ENCODE results near the gene ATP2A3.

Gene ATP2A3

DNA sequence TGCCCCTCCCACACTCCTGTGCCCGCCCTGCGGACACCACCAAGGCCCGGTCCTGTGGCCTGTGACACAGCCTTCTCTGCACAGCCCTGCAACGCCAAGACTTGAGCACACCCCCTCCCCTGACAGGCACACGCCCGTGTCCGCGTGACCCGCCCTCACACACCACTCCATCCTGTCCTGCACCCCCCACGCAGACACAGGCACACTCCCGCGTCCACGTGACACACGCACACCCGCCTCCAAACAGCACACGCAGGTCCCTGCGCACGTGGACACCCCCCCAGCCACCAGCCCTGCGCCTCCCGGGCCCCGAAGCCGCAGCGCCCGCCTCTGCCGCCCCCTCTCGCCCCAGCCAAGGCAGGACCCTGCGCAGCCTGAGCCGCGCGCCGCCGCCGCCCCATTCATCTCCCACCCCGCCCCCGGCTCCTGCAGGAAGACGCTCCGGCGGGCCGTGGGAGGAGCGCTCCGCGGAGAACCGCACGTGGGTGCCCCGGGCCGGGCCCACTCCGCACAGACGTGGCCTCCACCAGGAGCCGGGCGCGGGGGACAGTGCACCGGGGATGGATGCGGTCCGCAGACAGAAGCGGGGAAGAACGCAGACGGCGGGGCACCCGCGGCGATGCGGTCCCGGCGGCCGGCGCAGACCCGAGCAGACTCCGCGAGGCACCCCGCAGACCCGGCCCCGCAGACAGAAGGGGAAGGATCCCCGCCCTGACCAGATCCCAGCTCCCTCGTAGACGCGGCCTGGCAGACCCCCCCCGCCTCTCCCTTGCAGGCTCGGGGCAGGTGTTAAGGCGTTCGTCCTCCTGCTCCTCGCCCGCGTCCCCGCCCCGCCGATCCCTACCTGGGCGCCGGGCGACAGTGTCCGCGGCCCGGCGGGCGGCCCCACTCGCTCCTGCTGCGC lies 71.9 kb downstream of the ATP2A3 start:
- DNase-seq (ENCODE audit: low read depth, low spot score): no peak

DNA sequence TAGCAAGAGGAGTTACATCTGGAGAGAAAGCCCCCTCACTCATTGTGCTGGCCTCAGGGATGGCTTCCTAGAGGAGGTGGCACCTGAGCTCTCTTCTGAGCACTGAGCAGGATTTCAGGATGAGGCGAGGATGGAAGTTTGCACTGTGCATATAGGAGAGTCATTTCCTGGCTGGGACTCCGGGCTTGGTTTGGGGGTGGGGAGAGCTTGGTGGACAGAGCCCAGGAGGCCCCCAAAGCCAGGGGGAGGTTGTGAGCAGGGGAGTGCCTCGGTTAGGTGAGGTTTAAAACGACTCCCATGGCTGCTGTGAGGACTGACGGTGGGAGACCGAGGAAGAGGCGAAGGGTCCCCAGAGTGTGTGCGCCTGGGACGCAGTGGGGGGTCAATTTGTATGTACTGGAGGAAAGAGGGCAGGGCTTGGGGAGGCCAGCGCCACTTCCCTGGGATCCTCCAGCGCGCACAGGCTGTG lies 72.6 kb downstream of the ATP2A3 start:
- DNase-seq (ENCODE audit: low read depth, low spot score): no peak

DNA sequence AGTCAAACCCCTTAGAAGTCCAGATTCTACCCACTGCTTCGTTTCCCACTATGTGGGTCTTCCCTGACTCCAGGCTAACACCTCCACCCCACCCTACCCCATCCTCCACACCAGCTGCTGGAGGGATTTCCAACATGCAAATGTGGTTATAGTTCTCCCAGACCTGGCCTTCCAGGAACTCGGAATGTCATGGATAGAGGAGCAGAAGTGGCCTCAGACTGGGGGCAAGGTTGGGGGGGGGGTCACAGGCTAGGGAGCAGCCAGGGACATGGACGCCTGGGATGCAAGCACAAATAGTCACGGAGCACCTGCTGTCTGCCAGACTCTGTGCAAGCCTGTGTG lies 73.4 kb downstream of the ATP2A3 start:
- DNase-seq (ENCODE audit: low read depth, low spot score): no peak

DNA sequence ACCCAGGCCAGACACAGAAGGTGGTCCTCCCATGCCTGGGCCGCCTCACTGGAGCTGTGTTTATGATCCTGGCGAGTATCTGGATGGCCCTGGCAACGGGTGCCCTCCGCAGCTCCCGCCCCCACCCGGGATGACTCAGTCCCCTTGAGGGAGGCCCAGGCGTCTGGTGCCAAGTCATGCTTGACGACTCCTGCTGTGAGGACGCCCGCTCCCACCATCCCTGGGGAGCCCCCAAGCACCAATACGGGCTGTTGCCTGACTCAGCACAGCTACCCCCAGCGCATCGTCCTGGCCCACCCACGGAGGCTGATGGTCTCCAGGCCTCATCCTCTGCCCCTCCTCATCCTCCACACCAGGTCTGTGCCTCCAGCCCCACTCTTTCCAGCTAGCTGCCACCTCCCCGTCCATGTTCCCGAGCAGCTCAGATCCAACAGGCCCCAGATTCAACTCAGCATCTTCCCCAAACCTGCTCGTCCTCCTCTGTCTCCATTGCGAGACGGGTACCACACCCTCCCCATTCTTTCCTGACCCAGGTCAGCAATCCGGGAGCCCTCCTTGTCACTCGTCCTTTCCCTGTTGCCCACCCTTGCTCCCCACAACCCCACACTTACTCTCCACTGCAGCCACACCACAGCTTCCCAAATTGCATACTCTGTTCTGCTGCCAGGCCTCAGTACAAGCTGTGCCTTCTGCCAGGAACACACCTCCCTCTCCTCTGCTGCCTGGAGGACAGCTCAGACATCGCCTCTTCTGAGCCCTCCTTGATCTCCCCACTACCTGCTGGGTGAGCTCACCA lies 74.0 kb downstream of the ATP2A3 start:
- no peak for DNase-seq (ENCODE audit: low read depth, low spot score)

DNA sequence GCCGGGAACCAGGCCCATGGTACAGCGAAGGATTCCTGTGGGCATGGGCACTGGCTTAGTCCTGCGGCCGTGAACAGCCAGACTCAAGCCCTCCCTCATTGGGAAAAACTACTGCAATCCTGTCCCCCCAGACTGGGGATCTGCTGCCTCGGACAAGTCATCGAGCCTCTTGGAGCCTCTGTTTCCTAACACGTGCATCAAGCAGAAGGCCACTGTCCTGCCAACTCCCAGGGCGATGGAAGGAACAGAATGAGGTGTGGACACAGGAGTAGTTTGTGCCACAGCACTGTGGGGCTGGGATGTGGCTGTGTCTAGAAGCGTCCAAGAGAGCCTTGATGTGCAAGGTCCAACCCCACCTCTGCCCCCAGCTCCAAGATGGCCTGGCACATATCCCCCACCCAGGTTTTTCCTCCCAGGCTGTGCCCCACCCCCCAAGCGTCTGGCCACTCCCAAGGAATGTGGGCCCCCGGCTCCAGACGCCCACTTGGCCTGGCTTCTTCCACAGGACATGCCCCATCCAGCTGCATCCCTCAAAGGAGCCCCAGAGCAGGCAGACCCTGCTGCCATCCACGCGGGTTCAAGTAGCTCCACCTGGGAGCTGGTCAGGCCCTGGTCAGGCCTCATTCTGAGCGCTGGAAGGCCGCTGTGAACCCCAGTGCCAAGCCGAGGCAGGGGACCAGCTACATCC lies 74.8 kb downstream of the ATP2A3 start:
- DNase-seq (ENCODE audit: low read depth, low spot score): no peak

DNA sequence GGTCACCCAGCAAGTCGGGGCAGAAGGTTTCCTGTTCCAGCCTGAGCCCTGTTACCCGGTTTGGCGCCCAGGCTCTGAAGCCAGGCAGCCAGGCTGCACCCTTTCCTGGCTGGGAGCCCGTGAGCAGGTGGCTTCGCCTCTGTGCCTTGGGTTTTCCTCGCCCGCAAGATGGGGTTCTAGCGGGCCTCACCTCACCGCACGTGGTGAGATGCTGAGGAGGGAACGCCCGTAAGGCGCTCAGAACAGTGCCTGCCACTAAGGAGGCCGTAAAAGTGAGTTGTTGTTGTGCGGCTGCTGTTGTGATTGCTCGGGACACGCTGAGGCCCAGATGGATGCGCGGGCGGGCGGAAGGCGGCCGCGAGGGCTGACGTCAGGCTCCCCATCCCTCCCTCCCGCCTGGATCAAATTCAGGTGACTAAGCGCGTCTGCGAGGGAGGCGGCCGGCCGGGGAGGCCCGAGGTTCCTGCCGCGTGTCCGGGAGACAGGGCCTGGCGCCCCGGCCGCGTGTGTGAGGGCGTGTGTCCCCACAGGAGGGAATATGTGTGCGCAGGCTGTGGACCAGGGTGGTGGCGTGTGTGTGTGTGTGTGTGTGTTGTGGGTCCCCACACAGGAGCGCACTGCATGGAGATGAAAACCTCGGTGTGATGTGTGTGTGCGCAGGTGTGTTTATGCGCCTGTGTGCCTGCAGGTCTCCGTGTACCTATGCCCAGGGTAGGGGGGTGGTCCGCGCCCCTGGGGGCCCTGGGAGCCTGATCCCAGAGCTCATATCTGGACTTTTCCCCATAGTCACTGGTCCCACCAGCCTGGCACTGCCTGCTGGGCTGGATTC lies 75.7 kb downstream of the ATP2A3 start:
- no peak for DNase-seq (ENCODE audit: low read depth, low spot score)

DNA sequence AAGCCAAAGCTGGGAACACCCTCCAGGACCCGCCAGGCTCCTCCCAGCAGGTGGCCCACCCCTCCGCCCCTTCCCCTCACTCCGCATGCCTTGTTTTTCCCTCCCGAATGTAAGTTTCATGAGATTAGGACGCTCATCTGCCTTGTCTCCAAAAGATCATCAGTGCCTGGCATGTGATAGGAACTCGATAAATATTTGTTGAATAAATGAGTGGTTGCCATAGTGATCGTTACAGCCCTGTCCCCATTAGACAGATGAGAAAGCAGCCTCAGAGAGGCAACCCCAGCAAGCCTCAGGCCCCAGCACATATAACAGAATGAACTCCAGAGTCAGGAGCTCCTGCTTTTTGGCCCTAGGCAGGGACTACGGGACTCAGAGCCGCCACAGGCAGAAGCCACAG lies 76.4 kb downstream of the ATP2A3 start:
- no peak for DNase-seq (ENCODE audit: low read depth, low spot score)

DNA sequence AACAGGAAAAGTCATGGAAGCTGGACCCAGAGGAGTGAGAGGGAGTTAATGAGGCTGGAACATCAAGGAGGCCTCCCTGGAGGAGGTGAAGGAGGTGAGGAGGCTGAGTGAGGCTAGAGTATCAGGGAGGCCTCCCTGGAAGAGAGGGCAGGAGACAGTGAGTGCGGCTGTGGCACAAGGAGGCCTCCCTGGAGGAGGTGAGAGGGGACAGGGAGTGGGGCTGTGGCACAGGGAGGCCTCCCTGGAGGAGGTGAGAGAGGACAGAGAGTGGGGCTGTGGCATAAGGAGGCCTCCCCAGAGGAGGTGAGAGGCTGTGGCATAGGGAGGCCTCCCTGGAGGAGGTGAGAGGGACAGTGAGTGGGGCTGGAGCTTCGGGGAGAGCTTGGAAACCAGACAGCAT lies 76.8 kb downstream of the ATP2A3 start:
- no peak for DNase-seq (ENCODE audit: low read depth, low spot score)

DNA sequence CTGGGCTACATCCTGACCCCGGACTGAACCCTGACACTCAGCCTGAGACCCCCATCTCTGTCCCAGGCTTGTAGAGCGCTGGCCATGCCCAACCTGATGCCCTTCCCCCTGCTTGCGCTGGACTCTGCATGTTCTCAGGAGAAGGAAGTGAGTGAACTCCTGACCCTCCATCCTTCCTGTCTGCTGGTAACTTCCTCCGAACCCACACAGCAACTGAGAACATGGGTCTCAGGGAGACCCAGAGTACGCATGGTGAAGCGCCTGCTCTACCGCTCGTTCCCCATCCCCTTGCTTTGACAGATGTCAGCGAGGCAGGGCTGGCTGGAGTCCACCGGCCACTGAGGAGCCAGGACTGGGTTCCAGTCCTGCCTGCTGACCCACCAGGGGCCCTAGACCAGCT lies 77.5 kb downstream of the ATP2A3 start:
- DNase-seq (ENCODE audit: low read depth, low spot score): no peak

DNA sequence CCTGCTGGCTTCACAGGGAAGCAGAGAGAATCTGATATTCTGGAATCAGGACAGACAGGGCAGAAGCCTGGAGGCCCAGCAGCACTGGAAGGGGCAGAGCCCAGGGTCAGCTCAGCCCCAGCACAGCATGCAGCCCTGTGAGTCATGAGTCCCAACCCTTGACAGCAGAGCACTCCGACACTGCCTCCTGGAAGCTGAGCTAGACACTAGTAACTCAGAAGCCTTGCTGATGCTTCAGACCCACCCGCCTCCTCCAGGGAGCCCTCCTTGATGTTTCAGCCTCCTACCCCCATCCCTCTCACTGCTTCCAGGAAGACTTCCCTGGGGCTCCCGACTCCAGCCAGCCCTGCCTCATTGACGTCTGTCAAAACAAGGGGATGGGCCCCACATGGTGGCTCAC lies 78.3 kb downstream of the ATP2A3 start:
- no peak for DNase-seq (ENCODE audit: low read depth, low spot score)

DNA sequence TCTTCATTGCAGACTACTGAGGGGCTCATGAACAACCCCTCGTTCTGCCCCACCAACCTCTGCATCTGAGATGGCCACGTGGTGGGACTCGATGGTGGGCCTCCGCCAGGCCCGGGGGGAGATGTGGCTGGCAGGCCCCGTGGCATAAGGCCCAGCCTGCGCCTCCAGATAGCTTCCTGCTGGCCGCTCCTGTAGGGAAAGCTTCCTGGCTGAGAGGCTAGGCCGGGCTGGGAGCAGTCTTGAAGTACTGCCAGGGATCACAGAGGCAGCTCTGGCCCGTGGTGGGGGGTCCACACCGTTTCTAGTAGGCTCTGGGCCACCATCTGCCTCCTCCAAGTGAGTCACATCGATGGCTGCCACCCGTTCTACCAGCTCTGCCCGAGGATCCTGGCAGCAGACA lies 79.0 kb downstream of the ATP2A3 start:
- no peak for DNase-seq (ENCODE audit: low read depth, low spot score)

DNA sequence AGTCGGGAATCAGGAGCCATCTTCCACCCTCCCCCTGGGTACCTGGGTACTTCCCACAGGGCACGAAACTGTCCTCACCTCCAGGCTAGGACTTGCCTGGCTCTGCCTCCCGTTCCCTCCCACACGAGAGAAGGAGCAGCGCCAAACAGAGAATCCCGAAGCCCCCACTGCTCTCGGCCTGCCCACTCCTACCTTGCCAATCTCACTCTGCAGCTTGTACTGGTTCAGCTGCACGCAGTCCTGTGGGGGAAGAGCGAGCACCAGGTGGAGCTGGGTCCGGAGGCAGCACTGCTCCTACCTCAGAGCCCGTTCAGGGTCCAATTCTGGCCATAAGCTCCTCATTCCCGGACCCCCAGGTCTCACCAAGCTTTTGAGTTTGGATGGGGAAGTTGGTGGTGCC lies 80.0 kb downstream of the ATP2A3 start:
- DNase-seq (ENCODE audit: low read depth, low spot score): no peak

DNA sequence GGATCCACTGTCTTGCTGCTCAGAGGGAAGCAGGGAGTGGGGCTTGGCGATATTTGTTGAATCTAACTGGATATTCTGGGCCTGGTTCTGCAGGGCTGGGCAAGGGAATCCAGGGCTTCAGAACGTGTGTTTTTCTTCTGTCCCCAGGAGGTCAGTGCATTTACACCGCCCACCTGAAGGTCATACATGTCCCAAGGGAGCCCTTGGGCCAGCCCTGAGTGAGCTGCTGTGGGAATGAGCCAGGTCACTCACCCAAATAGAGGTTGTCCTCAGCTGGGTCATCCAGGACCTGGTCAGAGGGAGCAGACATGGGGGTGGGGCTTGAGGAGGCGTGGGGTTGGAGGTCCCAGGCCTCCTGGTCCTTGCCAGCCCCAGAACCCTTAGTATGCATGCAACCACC lies 82.0 kb downstream of the ATP2A3 start:
- no peak for DNase-seq (ENCODE audit: low read depth, low spot score)

DNA sequence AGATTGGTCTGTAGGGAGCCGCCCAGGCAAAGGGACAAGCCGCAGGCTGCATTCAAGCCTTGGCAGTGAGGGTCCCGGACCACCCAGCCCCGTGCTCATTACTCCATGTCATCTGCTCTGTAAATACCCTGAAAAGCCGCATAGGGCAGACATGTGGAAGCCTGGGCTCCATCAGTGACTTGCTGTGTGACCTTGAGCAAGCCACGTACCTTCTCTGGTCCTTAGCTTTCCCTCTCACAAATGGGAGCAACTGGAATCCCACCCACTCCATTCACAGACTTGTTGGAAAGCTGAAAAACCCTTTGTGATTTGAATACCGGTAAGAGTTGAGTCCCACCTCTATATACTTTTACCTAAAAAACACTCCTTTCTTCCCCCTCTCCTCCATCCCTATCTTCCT lies 83.3 kb downstream of the ATP2A3 start:
- no peak for DNase-seq (ENCODE audit: low read depth, low spot score)

DNA sequence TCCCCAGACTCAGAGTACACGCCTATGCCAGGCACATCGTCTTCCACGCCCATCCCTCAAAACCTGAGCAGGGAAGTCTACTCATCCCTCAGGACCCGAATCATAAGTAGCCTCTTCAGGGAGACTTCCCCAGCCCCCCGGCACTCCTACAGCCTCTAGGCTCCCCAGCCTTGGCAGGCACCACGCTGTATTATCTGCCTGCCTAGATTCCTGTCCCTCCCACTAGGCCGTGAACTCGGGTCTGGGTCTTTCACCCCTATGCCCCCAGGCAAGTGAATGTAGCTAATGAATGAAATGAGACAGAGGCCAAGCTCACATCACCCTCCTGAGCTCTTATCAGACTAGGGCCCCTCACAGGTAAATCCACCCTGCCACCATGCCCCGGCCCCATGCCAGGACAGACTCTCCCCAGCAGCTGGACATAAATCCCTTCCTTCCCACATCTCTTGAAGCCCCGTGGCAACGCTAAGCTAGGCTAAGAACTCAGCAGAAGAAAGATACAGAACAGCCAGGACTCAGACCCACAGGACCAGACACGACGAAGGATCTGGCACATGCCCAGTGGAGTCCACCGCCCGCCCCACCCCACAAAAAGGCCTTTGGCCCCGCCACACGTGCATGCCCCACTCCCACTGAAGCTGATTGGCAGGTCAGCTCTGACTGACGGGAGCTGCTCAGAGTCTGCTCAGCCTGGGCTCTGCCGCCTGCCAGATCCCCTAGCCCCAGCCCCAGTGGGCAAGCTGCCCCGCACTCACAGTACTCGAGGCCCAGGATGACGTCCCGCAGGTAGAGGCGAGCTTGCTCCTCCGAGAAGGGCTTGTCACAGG lies 84.4 kb downstream of the ATP2A3 start:
- DNase-seq (ENCODE audit: low read depth, low spot score): no peak

DNA sequence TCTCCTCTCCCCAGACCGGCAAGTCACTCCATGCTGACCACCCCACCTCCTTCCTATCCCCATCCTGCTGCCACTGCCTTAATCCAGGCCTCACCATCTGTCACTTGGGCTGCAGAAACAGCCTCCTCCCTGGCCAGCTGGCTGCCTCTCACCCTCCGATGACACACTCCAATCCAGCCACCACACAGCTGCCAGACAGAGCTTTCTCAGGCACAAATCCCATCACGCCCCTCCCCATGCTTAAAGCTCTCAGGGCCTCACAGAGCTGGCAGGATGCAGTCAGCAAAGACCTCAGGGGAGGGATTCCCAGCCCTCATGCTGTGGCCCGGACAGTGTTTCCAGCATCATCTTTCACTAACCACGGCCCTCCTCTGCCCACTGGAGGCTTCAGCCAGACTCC lies 85.1 kb downstream of the ATP2A3 start:
- DNase-seq (ENCODE audit: low read depth, low spot score): no peak

DNA sequence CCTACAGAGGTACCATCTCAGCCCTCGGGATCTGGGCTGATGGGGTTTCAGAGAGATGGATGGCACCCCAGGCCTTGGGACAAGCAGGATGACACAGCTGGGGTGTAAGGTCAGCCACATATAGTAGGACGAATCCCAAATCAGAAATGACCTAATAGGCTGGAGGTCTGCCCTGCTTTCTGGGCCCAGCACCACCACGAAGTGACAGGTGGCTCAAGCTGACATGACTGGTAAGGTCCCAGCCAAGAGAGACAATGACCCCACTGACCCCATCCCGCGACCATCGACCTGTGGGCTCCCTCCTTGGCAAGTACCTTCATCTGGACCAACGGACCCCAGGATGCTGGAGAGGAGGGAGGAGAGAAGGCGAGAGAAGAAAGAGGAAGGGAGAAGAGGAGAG lies 87.0 kb downstream of the ATP2A3 start:
- DNase-seq (ENCODE audit: low read depth, low spot score): no peak

DNA sequence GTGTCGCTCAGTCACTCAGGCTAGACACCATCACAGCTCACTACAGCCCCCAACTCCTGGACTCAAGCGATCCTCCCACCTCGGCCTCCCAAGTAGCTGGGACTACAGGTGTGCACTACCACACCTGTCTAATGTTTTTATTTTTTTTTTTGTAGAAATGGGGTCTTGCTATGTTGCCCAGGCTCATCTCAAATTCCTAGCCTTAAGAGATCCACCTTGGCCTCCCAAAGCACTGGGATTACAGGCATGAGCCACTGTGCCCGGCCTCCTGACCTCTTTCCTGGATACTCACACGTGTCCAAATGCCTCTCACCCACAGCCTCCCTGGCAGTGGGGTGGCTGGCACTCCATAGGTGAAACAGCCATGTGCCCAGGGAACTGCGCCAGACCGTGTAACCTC lies 88.9 kb downstream of the ATP2A3 start:
- DNase-seq (ENCODE audit: low read depth, low spot score): no peak
